ENCODE data around the gene EMILIN2.
A peak's percentile ranks its signal among the peaks of the same experiment; 100 is the strongest.
"Not testable (repeated sequence)": the region's sequence is repeated elsewhere in the genome, so short reads cannot be mapped to it uniquely, and the experiment has no call there.

The EMILIN2 gene

DNA sequence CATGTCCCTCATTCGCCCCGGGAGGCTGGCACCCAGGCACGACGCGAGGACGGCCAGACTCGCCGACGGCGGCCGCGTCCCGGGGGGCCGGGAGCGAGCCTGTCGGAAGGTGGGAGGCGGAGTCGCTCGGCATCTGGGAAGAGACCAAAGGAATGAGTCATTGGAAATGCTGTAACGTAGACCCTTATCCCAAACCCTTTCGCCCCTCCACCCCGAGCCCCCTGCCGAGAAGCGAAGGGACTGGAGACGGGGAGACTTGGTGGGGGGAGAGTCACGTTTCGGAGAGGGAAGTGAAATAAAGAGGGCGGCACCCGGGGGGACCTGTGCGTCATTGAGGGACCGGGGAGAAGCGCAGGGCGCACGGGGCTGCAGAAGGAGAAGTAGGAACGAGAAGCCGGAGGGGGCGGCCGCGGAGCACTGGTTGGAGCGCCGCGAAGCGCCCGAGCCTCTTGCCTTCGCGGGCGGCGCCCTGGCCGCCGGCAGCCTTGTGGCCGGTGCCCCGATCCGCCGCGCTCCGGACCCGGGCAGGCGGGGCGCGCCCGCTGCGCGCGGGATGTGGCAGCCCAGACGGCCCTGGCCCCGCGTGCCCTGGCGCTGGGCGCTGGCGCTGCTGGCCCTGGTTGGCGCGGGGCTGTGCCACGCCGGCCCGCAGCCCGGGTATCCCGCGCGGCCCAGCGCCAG is at the start of gene EMILIN2:
Gene EMILIN2 (plus strand): TSS at position 371 of the 681 bp plus-strand sequence. CDS start 183 bp downstream, at position 554.
- DNase-seq (ENCODE audit: low spot score) = peak; percentile 37

DNA sequence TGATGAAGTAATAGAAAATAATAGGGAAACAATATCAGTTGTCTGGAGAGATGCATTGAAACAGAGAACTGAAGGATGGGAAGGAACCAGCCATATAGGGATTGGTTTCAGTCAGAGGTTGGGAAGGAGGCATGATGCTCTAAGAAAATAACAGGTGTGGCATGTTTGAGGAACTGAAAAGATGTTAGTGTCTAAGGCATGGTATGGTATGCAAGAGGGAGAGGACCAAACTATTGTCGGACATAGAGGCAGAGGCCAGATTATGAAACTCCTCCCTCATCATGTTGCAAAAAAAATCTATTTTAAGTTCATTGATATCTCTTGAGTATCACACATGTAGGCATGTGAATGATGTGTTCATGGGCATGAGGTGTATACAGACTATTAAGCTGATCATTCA is 48.9 kb upstream of the EMILIN2 start:
- DNase-seq (ENCODE audit: low spot score) = no peak

- no peak for DNase-seq (ENCODE audit: low spot score)
Measured at GRCh38 chr18:2799369-2799768, 47.4 kb upstream of the EMILIN2 start.

DNA sequence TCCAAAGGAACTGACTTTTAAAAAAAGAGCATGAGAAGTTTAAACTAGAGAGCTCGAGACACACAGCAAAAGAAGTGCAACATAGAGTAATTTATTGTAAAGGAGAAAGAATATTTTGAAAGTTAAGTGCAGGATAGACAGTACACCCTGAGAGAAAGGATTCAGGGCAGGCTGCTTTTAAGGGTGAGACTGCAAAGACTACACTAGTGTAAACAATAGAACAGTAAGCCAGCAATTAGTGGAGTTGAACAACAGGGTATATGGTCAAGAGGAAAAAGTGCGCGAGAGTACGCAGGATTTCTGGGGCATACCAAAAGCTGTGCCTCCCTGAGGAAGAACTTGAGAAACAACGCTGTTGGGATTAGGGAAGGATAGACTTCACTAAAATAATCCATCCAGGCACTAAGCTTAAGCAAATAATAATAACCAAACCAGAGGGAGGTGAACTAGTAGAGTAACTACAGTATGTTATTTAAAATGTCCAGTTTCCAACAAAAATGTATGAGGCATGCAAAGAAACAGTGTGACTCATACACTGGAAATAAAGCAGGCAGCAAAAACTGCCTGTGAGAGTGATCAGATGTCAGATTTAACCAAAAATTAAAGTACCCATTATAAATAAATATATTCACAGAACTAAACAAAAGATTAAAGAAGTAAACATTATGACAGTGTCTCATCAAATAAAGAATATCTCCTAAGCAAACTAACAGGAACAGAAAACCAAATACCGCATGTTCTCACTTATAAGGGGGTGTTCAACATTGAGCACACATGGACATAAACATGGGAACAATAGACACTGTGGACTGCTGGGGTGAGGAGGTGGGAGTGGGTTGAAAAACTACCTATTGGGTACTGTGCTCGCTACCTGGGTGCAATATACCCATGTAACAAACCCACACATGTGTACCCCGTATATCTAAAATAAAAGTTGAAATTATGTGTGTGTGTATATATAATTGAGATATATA is 40.5 kb upstream of the EMILIN2 start:
- no peak for DNase-seq (ENCODE audit: low spot score)

GRCh38 chr18:2808640-2809039 is 38.2 kb upstream of the EMILIN2 start:
- DNase-seq (ENCODE audit: low spot score) = not testable (repeated sequence)

- DNase-seq (ENCODE audit: low spot score) = not testable (repeated sequence)
Measured at GRCh38 chr18:2809666-2810183, 37.1 kb upstream of the EMILIN2 start.

DNA sequence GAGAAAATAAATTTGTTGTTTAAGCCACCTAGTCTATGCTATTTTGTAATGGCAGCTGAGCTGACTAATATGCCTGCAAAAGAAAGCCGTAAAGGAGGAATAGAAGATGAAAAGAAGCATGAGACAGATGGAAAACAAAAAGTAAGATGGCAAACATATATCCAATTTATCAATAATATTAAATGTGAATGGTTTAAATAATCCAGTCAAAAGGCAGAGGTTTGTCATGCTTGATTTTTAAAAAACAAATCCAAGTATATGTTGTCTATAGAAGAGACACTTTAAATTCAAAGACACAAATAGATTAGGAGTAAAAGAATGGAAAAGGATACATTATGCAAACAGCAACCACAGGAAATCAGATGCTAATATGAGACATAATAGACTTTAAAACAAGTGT is 35.4 kb upstream of the EMILIN2 start:
- no peak for DNase-seq (ENCODE audit: low spot score)

DNA sequence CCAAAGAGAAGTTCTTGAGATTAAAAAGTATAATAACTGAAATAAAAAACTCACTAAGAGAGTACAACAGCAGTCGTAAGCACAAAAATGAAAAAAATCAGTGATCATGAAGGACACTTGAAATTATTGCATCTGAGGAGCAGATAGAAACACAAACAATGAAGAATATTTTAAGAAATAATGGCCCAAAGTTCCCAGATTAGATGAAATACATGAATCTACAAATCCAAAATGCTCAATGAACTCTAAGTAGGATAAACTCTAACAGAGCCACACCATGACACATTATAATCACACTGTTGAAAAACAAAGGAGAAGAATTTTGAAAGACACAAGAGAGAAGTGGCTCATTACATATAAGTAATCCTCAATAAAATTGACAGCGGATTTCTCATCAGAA is 31.9 kb upstream of the EMILIN2 start:
- no peak for DNase-seq (ENCODE audit: low spot score)

GRCh38 chr18:2818281-2818680 is 28.5 kb upstream of the EMILIN2 start:
- no peak for DNase-seq (ENCODE audit: low spot score)

DNA sequence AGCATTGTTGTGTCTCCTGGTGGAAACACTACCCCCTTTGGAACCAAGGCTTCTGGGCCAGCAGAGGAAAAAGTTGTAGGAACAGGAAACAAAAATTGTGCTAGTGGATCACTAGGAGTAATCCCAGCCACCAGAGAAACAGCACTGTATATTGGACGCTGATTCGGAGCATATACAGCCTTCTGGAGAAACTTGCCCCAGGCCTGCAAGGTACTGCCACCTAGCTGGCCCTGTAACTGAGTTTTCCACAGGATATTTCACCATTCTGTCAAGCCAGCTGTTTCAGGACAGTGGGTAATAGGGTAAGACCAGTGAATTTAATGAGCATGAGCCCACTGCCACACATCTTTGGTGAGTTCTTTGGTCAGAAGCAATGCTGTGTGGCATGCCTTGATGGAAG is 25.1 kb upstream of the EMILIN2 start:
- no peak for DNase-seq (ENCODE audit: low spot score)

- DNase-seq (ENCODE audit: low spot score) = no peak
Measured at GRCh38 chr18:2822213-2822921, 24.4 kb upstream of the EMILIN2 start.

DNA sequence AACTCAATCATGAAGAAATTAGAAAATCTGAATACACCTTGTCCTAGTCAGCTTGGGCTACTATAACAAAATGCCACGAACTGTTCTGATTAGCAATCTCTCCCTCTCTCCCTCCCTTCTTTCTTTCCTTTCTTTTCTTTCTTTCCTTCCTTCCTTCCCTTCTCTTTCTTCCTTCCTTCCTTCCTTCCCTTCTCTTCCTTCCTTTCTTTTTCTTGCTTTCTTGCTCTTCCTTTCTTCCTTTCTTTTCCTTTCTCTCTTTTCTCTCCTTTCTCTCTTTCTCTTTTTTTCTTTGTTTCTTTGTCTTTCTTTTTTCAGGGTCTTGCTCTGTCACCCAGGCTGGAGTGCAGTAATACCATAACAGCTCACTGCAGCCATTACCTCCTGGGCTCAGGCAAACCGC is 23.6 kb upstream of the EMILIN2 start:
- no peak for DNase-seq (ENCODE audit: low spot score)

GRCh38 chr18:2823966-2824365 is 22.8 kb upstream of the EMILIN2 start:
- DNase-seq (ENCODE audit: low spot score) = no peak

- DNase-seq (ENCODE audit: low spot score) = no peak
Measured at GRCh38 chr18:2824865-2825264, 21.9 kb upstream of the EMILIN2 start.

DNA sequence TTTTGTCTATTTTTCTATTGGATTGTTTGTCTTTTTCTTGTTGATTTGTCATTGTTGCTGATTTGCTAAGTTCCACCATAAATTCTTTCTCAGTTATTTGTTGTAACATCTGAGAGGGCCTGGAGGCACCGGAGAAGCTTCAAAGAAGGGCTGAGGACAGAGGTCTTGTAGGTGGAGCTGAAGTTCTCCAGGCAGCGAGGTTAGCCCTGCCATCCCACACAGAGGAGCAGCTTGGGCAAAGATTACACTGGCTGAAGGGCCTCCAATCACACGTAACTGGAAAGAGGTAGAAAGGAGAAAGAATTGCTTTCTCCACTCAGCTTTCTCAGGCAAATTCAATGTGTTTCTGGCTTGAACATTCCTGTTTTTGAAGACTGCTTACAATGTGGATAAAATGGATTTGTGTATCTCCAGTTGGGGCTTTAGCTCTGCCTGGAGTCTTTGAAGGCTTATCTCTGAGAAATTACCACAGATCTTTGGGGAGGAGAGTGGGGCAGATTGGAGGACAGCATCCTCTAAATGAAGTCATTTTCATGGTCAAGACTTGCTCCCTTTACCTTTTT is 21.1 kb upstream of the EMILIN2 start:
- DNase-seq (ENCODE audit: low spot score) = no peak

DNA sequence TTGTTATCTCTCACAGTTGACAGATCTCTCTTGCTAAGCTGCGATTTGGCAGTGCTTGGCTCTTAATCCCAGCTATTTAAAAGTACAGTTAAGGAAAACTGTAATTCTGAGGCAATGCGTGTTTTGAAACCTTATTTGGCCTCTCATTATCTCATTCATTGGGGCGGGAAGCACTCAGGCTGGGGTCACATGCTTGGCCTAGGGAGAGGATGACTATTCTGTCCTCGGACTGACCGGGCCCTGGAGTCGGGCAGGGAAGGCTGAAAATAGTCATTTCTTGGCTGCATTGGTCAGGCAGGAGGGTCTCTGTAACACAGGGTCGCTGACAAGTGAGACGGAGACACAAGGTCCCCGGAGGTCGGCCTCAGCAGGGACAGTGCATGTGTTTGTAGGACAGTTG is 20.2 kb upstream of the EMILIN2 start:
- no peak for DNase-seq (ENCODE audit: low spot score)

DNA sequence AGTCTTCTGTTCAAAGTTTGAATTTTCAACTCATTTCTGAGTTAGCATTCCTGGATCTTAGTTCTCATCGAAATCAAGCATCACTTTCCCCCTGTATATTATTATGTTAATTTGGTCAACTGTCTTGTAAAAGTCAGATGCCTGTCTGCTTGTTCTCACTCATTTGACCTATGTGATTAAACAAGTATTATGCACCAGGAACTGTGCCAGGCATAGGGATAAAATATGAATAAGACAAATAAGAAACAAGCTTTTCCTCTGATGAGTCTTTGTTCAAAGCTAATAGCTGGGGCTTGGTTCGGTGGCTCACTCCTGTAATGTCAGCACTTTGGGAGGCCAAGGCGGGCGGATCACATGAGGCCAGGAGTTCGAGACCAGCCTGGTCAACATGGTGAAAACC is 19.7 kb upstream of the EMILIN2 start:
- DNase-seq (ENCODE audit: low spot score) = no peak

DNA sequence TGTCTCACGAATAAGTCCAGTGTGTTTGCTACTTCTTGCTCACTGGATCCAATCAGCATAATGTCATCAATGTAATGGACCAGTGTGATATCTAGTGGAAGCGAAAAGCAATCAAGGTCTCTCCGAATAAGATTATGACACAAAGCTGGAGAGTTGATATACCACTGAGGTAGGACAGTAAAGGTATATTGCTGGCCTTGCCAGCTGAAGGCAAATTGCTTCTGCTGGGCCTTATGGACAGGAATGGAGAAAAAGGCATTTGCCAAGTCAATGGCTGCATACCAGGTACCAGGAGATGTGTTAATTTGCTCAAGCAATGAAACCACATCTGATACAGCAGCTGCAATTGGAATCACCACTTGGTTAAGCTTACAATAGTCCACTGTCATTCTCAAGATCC is 10.7 kb upstream of the EMILIN2 start:
- DNase-seq (ENCODE audit: low spot score) = not testable (repeated sequence)

GRCh38 chr18:2837290-2837689 is 9.5 kb upstream of the EMILIN2 start:
- not testable (repeated sequence) for DNase-seq (ENCODE audit: low spot score)

DNA sequence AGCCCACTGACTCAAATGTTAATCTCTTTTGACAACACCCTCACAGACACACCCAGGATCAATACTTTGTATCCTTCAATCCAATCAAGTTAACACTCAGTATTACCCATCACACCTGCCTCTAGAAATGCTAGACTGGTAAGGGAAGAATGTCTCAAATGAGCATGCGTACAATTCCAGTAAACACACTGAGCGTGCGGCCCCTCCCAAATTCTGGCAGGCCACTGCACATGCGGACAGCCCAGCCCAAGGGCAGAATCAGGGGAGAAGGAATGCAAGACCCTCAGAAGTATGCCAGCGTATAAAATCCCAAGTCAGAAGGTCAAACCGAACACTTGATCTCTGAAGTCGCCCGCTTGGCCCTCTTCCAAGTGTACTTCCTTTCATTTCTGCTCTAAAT is 7.6 kb upstream of the EMILIN2 start:
- no peak for DNase-seq (ENCODE audit: low spot score)

- DNase-seq (ENCODE audit: low spot score) = no peak
Measured at GRCh38 chr18:2840521-2840920, 6.3 kb upstream of the EMILIN2 start.

DNA sequence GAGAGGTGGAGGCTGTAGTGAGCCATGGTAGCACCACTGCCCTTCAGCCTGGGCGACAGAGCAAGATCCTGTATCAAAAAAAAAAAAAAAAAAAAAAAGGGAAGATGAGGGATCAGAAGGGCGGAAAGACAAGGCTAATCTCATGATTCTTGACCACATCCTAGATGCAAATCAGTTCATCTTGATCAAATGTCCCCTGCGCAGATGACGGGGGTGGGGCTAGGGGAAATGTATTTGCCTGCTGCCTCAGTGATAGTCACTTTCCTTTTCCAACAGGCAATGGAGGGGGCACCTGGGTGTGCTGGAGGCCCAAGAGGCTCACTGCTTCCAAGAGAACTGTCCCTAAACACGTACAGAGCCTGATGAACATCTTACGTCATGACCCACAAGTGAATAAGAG is 3.7 kb upstream of the EMILIN2 start:
- DNase-seq (ENCODE audit: low spot score) = no peak

Measured in CD4-positive, alpha-beta T cell treated with Interleukin-15 for 4 hours (primary cell).